Kidney capillary endothelial cell (primary cell): ENCODE data around the gene SLC6A17.
A peak's percentile ranks its signal among the peaks of the same experiment; 100 is the strongest.

Source experiments
- DNase-seq: peaks from one replicate; pipeline ENCODE4 v3.0.0-alpha.2; 2018; ENCODE audit warnings: low spot score

The SLC6A17 gene

GRCh38 chr1:110135666-110136065 is 14.6 kb upstream of the SLC6A17 start:
- no peak for DNase-seq

- DNase-seq: no peak
These were observed 13.4 kb upstream of the SLC6A17 start for GRCh38 chr1:110136911-110137310.

GRCh38 chr1:110138956-110139355 is 11.3 kb upstream of the SLC6A17 start:
- no peak for DNase-seq

- DNase-seq: no peak
These were observed 5.9 kb upstream of the SLC6A17 start for GRCh38 chr1:110144366-110144765.

- DNase-seq: peak; percentile 31
These were observed 1.3 kb upstream of the SLC6A17 start for GRCh38 chr1:110148961-110149360.

- DNase-seq: peak; percentile 6
These were observed 928 bp downstream of the SLC6A17 start for GRCh38 chr1:110151175-110151669.

GRCh38 chr1:110152133-110152785 is 2.0 kb downstream of the SLC6A17 start:
- peak; percentile 86 for DNase-seq

GRCh38 chr1:110153407-110153950 is 3.2 kb downstream of the SLC6A17 start:
- no peak for DNase-seq

GRCh38 chr1:110155878-110156522 is 5.7 kb downstream of the SLC6A17 start:
- DNase-seq: peak; percentile 55

- DNase-seq: no peak
These were observed 8.0 kb downstream of the SLC6A17 start for GRCh38 chr1:110158261-110158660.

GRCh38 chr1:110159168-110159567 is 8.9 kb downstream of the SLC6A17 start:
- no peak for DNase-seq

GRCh38 chr1:110160538-110161100 is 10.3 kb downstream of the SLC6A17 start:
- no peak for DNase-seq

- DNase-seq: no peak
These were observed 10.9 kb downstream of the SLC6A17 start for GRCh38 chr1:110161165-110161564.

- no peak for DNase-seq
These were observed 11.6 kb downstream of the SLC6A17 start for GRCh38 chr1:110161849-110162248.

- DNase-seq: peak; percentile 10
These were observed 13.3 kb downstream of the SLC6A17 start for GRCh38 chr1:110163591-110163990.

GRCh38 chr1:110164725-110165350 is 14.5 kb downstream of the SLC6A17 start:
- no peak for DNase-seq

- no peak for DNase-seq
These were observed 15.5 kb downstream of the SLC6A17 start for GRCh38 chr1:110165761-110166231.

- DNase-seq: no peak
These were observed 16.6 kb downstream of the SLC6A17 start for GRCh38 chr1:110166861-110167260.

- no peak for DNase-seq
These were observed 20.8 kb downstream of the SLC6A17 start for GRCh38 chr1:110170766-110171733.

GRCh38 chr1:110172001-110172400 is 21.7 kb downstream of the SLC6A17 start:
- DNase-seq: no peak

GRCh38 chr1:110173466-110174105 is 23.3 kb downstream of the SLC6A17 start:
- DNase-seq: no peak
